Transverse colon (tissue), 4 donors: Measurements from ENCODE around the gene HBZ. TPM values are rescaled to one million over a fixed set of nuclear protein-coding genes. Genes with fewer than 3 reads are reported as not detected.

ENCODE experiments used
- DNase-seq: peaks from one replicate; pipeline ENCODE4 v3.0.0-alpha.2; 2019
- H3K27ac ChIP-seq, 4 donors: fragments of 200-600 bp; sonication (generic); 2 replicates each; pipeline ENCODE4 v1.5.1; 2016 to 2018; ENCODE audit warnings: inconsistent platforms in 4 of 4
- H3K27me3 ChIP-seq: fragments of 200-600 bp; sonication (generic); 2 replicates; pipeline ENCODE4 v1.5.1; 2017; ENCODE audit warnings: inconsistent platforms
- H3K36me3 ChIP-seq, 4 donors: fragments of 200-600 bp; sonication (generic); 2 replicates each; pipeline ENCODE4 v1.5.1; 2017 to 2019; ENCODE audit warnings: inconsistent platforms in 4 of 4
- H3K4me1 ChIP-seq, 4 donors: fragments of 200-600 bp; sonication (generic); 2 replicates each; pipeline ENCODE4 v1.5.1; 2017 to 2020; ENCODE audit warnings: inconsistent platforms in 4 of 4
- H3K4me3 ChIP-seq, 4 donors: fragments of 200-600 bp; sonication (generic); 1 replicate in 1 of 4; 2 replicates in 3 of 4; pipeline versions ENCODE4 v1.5.1 to v1.6.1; 2017 to 2019; ENCODE audit warnings: inconsistent platforms in 4 of 4
- H3K9me3 ChIP-seq, 2 donors: fragments of 200-600 bp; sonication (generic); 2 replicates each; pipeline ENCODE4 v1.5.1; 2017 to 2019; ENCODE audit warnings: inconsistent platforms in 2 of 2
- EP300 ChIP-seq: sonication (generic); formaldehyde crosslinking; IDR thresholded peaks from one replicate; pipeline ENCODE4 v1.6.1; 2017; ENCODE audit warnings: antibody characterized with exemption, low read depth
- POLR2A ChIP-seq: fragments of 450-650 bp; IDR thresholded peaks from one replicate; pipeline ENCODE4 v1.6.1; 2016; ENCODE audit warnings: antibody characterized with exemption, mild to moderate bottlenecking, moderate library complexity
- POLR2AphosphoS5 ChIP-seq, 3 donors: sonication (generic); formaldehyde crosslinking; IDR thresholded peaks; one replicate each; pipeline ENCODE4 v1.6.1; 2016; ENCODE audit warnings: antibody characterized with exemption in 3 of 3
- WGBS, 2 donors: methylation state at CpG; one replicate each; pipeline ENCODE4 v1.1.5; 2018; ENCODE audit warnings: low coverage in 1 of 2; 5-methylcytosine and 5-hydroxymethylcytosine counted together
- in situ Hi-C, 4 donors: fragments of 200-750 bp; cut with MboI; loops; one replicate each; pipeline versions ENCODE4 v1.15.0 to v1.15.1; 2017; ENCODE audit warnings: low sequenced_read_pairs in 3 of 4, low pct_ligation_motif_present in 1 of 4, low pct_unique_long_range_greater_than_20kb in 1 of 4
- intact Hi-C: fragments of 100-400 bp; cut with DNase I; formaldehyde crosslinking; loops from one replicate; pipeline ENCODE4 v1.15.1; 2023; ENCODE audit warnings: low total_unique reads
- total RNA-seq, 4 donors: library from RNA; depleted of rRNA; stranded (reverse); fragments of >200 nt; gene quantifications; one replicate each; pipeline ENCODE4 v1.1.0, GENCODE V29; 2016
- TF ChIP-seq, protein P1 (sequence below), 5 experiments: fragments of 200-600 bp in 3 of 5; fragments of 450-650 bp in 2 of 5; sonication (generic) in 3 of 5; IDR thresholded peaks; 1 replicate in 2 of 5; 2 replicates in 3 of 5; pipeline ENCODE4 v1.5.1; 2016 to 2017; ENCODE audit warnings: antibody characterized with exemption in 5 of 5, inconsistent platforms in 3 of 5, mild to moderate bottlenecking in 2 of 5, moderate library complexity in 1 of 5

HBZ gene
- total RNA-seq, 4 donors from 2014 or later, result not detected

DNA sequence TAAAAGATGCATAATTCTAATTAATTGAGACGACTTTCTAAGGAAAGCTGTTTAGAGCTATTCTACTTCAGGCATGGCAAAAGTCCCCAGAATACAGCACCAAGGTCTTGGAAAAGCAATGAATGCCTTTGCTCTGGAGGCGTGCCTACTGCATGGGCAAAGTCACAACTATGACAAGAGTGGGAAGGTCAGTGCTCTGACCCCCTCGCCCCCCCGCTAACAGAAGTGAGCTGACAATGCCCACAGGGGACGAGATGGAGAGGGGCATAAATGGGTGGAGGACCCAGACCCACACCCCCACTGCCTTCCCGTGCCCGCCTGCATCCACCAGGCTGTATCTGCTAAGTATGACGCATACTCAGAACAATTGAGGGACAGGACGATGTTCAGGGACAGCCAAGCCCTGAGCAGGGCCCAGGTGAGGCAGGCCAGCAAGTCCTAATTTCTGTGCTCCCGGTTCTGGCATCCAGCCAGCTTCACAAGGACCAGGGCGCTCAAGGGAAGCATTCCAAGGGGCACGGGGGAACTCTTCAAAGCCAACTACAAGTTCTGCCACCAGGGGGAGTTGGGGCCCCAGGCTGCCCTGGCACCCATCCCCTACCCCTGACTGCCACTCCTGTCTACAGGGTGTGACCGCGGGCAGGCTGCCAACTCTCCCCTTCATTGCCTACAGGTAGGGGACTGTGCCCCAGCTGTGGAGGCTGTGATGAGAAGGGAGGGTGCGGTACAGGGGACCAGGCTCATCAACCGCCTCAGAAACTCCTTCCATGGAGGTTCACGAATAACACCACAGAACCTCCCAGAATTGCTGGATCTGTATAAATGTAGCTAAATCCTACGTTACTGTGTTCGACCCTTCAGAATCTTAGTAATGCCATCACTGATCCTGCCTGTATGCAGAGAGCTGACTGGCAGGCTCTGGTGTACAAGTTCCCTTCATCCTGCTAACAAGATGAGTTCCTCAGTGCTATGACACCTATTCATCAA, 34.8 kb upstream of the HBZ start:
- Histone ChIP-seq H3K9me3 (no peaks in the 10 kb centered on the region), H3K36me3 (no peaks in the 10 kb centered on the region), H3K4me1 (peaks cover 0 to 8% (median 4%) of the 10 kb centered on the region in 4 donors), H3K4me3 (no peak overlapping the region), H3K27ac (no peak overlapping the region), H3K27me3 (no peaks in the 10 kb centered on the region)
- intact Hi-C loops (no loop called here), in situ Hi-C loops (no loop called here)
- TF ChIP-seq POLR2AphosphoS5 (IDR thresholded peaks at IDR 0.05), result no peak
- TF ChIP-seq EP300, result no peak
- TF ChIP-seq, protein P1, sequence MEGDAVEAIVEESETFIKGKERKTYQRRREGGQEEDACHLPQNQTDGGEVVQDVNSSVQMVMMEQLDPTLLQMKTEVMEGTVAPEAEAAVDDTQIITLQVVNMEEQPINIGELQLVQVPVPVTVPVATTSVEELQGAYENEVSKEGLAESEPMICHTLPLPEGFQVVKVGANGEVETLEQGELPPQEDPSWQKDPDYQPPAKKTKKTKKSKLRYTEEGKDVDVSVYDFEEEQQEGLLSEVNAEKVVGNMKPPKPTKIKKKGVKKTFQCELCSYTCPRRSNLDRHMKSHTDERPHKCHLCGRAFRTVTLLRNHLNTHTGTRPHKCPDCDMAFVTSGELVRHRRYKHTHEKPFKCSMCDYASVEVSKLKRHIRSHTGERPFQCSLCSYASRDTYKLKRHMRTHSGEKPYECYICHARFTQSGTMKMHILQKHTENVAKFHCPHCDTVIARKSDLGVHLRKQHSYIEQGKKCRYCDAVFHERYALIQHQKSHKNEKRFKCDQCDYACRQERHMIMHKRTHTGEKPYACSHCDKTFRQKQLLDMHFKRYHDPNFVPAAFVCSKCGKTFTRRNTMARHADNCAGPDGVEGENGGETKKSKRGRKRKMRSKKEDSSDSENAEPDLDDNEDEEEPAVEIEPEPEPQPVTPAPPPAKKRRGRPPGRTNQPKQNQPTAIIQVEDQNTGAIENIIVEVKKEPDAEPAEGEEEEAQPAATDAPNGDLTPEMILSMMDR (IDR thresholded peaks at IDR 0.05), result peak; percentile 68 to 79 (median 69)
- TF ChIP-seq POLR2A, result no peak
- DNase-seq, result peak; percentile 81
- 59% methylated on average over 19 of the region's 19 CpGs; no CpG with 5 or more reads in 1 of the 2 donors for WGBS, 2 donors

DNA sequence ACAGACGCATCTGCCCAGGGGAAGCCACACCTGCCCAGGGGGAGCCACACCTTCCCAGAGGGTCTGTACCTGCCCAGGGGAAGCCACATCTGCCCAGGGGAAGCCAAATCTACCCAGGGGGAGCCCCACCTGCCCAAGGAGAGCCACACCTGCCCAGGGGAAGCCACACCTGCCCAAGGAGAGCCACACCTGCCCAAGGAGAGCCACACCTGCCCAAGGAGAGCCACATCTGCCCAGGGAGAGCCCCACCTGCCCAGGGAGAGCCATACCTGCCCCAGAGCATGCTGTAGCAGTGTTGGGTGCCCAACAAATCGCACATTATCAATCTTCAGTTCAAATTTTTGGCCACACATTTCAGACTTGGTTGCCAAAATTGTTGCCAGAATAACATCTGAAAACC, 33.6 kb upstream of the HBZ start:
- Histone ChIP-seq H3K4me1 (peaks cover 0 to 8% (median 4%) of the 10 kb centered on the region in 4 donors), H3K4me3 (no peak overlapping the region), H3K27me3 (no peaks in the 10 kb centered on the region), H3K36me3 (no peaks in the 10 kb centered on the region), H3K9me3 (no peaks in the 10 kb centered on the region), H3K27ac (no peak overlapping the region)
- no peak for DNase-seq
- intact Hi-C loops, result no loop called here
- in situ Hi-C loops, result no loop called here
- TF ChIP-seq, protein P1 (IDR thresholded peaks at IDR 0.05), result no peak
- TF ChIP-seq POLR2AphosphoS5 (IDR thresholded peaks at IDR 0.05) (no peak), POLR2A (no peak), EP300 (no peak)
- WGBS, 2 donors, result 92% methylated on average over 1 of the region's 2 CpGs; no CpG with 5 or more reads in 1 of the 2 donors

DNA sequence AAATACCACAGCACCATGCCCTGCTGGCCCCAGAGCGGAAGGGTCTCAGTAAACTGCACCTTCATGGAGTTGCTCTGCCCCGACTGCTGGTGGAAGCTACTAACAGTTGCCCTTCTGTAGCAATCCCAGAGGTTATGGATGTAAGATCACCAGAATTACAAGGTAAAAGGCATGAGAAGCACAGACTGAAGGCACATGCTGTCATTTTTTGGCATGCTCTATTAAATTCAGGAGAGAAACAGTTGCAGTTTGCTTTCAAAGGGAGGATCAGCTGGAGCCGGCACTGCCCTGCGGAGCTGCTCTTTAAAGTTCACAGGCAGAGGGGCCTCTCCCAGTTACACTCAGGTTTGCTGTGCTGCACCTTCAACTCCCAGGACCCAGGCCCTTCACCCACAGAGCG, 33.1 kb upstream of the HBZ start:
- DNase-seq, result no peak
- in situ Hi-C loops (no loop called here), intact Hi-C loops (no loop called here)
- Histone ChIP-seq H3K27ac (no peak overlapping the region), H3K9me3 (no peaks in the 10 kb centered on the region), H3K4me1 (peaks cover 0 to 8% (median 4%) of the 10 kb centered on the region in 4 donors), H3K27me3 (no peaks in the 10 kb centered on the region), H3K36me3 (no peaks in the 10 kb centered on the region), H3K4me3 (no peak overlapping the region)
- 94% methylated on average over 5 of the region's 5 CpGs; no CpG with 5 or more reads in 1 of the 2 donors for WGBS, 2 donors
- TF ChIP-seq EP300, result no peak
- TF ChIP-seq POLR2A, result no peak
- TF ChIP-seq, protein P1 (IDR thresholded peaks at IDR 0.05), result no peak
- no peak for TF ChIP-seq POLR2AphosphoS5 (IDR thresholded peaks at IDR 0.05)

DNA sequence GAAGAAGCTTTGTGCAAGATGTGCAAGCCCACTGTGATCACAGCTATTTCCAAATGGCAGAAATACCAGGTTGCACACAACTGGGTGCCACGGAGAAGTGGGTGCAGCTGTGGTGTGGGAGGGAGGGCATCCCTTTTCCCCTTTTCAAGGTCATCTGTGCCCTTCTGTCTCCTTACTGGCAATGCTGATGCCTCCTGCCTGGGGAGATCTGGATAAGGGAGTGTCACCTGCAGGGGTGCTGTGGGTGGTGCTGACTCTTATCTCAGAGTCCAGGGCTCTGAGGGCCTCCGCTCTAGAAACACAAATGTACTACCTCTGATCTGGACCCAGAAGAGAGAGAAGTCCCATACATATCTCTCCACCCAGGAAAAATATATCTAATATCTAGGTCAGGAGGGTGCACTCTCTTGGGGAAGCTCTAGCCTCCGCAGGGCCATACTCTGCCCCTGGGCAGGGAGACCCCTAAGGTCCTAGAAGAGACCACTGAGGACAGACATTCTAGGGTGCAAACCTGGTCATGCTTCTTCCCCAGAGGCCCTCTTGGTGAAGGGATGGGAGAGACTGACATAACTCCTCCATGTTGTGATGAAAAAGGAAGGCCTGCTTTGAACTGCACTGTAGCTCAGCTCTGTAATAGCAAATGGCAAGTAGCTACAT, 32.5 kb upstream of the HBZ start:
- Histone ChIP-seq H3K4me1 (peaks cover 0 to 8% (median 4%) of the 10 kb centered on the region in 4 donors), H3K36me3 (no peaks in the 10 kb centered on the region), H3K27ac (no peak overlapping the region), H3K9me3 (no peaks in the 10 kb centered on the region), H3K4me3 (no peak overlapping the region), H3K27me3 (no peaks in the 10 kb centered on the region)
- intact Hi-C loops (no loop called here), in situ Hi-C loops (no loop called here)
- TF ChIP-seq POLR2A (no peak), POLR2AphosphoS5 (IDR thresholded peaks at IDR 0.05) (no peak), EP300 (no peak)
- TF ChIP-seq, protein P1 (IDR thresholded peaks at IDR 0.05), result no peak
- WGBS, 2 donors, result 83 to 90% methylated on average over 1 to 3 of the region's 3 CpGs
- no peak for DNase-seq
